Inflammatory macrophage treated with lipopolysaccharide for 4 hours (primary cell): Measurements from ENCODE around the gene GNB1.

Experiments used
- DNase-seq: peaks from one replicate; pipeline ENCODE4 v3.0.0-alpha.2; 2020

GNB1 gene

DNA sequence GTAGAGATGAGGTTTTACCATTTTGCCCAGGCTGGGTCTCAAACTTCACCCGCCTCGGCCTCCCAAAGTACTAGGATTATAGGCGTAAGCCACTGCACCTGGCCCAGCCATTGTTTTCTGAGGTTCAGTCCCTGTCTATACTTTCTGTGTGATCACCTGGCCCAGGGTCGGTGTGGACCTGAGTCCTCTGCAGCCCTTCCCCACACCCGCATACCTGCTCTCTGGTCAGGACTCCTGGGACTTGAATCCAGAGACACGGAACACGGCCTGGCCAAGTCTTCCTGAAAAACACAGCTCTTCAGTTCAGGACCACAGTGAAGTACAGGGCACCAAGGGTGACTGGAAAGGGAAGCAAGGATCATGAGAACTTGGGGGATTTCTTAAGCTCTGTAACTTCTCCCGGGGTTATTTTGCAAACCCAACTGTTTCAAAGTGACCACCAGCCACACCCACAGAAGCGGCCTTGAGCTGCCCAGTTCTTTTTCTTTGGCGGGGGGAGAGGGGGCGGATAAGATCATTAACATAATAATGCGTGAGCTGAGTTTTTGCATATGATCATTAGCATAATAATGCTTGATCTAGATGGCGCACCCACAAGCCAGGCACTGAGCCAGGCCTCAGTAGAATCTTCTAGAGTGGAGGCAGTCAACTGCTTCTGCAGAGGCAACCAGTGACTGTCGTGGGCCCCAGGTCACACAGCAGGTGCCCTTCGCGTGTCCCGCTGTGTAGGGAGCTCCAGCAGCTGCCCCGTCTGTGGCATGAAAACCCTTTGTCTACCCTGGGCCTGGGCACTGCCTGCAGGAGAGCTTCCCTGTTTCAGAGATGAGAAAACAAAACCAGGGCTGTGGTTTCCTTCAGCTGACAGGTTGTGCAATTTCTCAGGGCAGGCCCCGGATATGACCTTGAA, 110.9 kb downstream of the GNB1 start:
- peak; percentile 97 for DNase-seq

DNA sequence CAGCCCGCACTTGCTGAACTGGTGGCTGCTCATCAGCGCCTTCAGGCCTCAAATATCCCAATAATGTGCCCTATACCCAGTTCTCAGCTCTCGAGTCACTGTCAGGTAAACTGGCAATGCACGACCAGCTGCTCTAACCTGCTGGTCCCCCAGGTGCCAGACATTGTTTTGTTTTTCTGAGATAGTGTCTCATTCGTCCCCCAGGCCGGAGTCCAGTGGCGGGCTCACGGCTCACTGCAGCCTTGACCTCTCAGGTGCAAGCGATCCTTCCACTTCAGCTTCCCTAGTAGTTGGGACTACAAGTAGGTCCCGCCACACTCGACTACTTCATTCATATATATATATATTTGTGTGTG, 111.6 kb downstream of the GNB1 start:
- no peak for DNase-seq

- peak; percentile 95 for DNase-seq
Measured at GRCh38 chr1:1778663-1779319, 112.1 kb downstream of the GNB1 start.

GRCh38 chr1:1777950-1778662, 112.8 kb downstream of the GNB1 start, which contains the start of gene NADK:
Gene NADK (minus strand): TSS chr1:1778470. CDS start chr1:1765406, 13,064 bp downstream.
- DNase-seq: peak; percentile 81

- DNase-seq: no peak
Measured at GRCh38 chr1:1777583-1777899, 113.3 kb downstream of the GNB1 start.

DNA sequence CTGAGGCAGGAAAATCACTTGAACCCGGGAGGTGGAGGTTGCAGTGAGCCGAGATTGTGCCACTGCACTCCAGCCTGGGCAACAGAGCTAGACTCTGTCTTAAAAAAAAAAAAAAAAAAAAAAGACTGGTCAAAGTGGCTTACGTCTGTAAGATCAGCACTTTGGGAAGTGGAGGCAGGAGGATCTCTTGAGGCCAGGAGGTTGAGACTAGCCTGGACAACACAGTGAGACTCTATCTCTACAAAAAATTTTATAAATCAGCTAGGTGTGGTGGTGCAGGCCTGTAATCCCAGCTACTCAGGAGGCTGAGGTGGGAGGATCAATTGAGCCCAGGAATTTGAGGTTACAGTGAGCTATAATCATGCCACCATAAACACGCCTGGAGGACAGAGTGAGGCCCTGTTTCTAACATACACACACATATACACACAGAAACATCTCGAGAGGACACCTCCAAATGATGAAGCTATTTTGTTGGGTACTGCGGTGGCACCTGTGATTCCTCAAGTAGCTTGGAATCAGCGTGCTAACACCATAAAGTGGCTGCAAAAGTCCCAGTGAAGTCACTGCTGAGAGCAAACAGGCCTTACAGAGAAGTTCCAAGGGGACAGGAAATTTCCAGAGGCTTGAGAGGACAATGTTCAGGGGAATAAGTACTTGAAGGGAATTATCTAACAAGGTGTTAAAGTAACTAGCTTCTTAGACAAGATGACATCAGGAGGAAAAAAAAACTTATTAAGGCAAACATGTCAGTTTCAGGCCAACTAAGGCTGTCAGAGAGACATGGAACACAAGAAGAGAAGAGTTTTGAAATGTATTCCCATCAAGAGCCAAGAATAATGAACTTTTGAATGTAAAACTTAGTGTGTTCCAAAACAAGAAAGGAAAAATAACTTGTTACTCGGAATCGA, 114.0 kb downstream of the GNB1 start:
- DNase-seq: no peak

GRCh38 chr1:1775327-1776226, 115.3 kb downstream of the GNB1 start:
- DNase-seq: peak; percentile 46

- DNase-seq: no peak
Measured at GRCh38 chr1:1773874-1774273, 117.0 kb downstream of the GNB1 start.

DNA sequence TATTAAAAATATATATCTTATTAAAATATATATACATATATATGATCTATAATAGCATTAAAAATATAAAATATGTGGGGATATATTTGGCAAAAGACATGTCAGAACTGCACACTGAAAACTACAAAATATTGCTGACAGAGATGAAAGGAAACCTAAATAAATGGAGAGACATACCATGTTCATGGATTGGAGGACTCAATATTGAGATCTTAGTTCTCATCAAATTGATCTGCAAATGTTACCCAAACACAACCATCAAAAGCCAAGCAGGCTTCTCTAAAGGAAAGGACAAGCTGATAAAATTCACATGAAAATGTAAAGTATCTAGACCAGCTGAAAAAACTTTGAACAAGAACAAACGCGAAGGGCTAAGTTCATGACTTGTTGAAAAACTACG, 119.8 kb downstream of the GNB1 start:
- no peak for DNase-seq

DNA sequence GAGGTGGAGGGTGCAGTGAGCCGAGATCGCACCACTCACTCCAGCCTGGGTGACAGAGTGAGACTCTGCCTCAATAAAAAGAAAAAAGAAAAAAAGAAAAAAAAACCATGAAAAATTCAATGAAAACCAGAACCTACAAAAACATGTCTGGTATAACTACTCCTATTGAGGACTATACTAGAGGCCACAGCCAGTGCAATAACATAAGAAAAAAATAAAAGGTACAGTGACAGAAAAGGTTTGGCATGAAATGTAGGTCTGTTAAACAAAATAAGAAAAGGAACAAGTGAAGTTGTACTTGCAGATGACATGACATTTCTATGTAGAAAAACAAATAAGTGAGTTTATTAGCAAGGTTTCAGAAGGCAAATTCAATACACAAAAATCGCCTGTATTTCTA, 120.8 kb downstream of the GNB1 start:
- no peak for DNase-seq

GRCh38 chr1:1768249-1768992, 122.5 kb downstream of the GNB1 start:
- DNase-seq: no peak

- DNase-seq: no peak
Measured at GRCh38 chr1:1764876-1765470, 125.9 kb downstream of the GNB1 start.

GRCh38 chr1:1763657-1764621, 126.9 kb downstream of the GNB1 start:
- peak; percentile 90 for DNase-seq

DNA sequence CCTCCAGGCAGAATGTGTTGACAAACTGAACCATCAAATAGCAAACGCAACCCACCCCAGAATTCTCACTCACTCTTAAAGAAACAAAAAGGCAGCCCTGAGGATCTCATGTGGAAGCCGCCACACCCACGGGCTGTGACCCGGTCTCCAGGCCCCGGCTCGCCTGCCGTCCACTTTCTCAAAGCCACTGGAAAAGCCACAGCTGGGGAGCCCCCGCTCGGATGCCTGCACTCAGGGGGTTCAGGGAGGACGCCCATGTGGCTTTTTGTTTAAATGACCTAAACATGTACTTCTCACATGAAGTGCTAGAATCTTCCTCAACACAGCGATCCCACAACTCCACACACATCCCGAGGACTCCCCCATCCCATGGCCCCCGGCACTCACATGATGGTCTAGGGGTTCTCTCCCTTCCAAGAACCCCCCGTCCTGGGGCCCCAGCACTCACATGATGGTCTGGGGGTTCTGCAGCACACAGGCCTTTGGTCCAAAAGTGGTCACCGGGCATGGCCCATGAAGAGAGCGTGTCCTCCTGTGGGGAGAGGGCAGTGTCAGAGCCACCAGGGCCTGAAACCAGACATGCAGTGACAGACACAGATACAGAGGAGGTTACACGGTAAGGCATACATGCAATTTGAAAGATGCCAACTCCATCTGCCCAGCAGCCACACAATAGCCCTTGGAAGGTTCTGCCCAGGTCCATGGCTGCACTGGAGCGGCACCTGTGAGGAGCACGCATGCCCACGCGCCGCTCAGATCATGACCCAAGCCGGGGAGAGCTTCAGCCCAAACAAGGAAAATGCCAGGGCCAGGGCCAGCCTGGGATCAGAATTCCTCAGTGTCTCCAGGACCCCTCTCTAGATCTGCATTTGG, 129.1 kb downstream of the GNB1 start:
- no peak for DNase-seq

DNA sequence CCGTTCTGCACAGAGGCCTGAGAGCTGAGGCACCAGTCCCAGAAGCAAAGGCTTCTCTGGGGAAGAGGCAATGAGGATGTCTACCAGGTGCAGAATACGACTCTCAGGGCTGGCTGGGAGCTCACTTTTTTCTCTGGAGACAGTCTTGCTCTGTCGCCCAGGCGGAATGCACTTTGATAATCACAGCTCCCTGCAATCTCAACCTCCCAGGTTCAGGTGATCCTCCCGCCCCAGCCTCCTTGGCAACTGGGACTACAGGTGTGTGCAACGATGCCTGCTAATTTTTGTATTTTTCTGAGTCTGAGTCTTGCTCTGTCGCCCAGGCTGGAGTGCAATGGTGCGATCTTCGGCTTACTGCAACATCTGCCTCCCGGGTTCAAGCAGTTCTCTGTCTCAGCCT, 130.2 kb downstream of the GNB1 start:
- DNase-seq: no peak

GRCh38 chr1:1760345-1760650, 130.6 kb downstream of the GNB1 start:
- no peak for DNase-seq

DNA sequence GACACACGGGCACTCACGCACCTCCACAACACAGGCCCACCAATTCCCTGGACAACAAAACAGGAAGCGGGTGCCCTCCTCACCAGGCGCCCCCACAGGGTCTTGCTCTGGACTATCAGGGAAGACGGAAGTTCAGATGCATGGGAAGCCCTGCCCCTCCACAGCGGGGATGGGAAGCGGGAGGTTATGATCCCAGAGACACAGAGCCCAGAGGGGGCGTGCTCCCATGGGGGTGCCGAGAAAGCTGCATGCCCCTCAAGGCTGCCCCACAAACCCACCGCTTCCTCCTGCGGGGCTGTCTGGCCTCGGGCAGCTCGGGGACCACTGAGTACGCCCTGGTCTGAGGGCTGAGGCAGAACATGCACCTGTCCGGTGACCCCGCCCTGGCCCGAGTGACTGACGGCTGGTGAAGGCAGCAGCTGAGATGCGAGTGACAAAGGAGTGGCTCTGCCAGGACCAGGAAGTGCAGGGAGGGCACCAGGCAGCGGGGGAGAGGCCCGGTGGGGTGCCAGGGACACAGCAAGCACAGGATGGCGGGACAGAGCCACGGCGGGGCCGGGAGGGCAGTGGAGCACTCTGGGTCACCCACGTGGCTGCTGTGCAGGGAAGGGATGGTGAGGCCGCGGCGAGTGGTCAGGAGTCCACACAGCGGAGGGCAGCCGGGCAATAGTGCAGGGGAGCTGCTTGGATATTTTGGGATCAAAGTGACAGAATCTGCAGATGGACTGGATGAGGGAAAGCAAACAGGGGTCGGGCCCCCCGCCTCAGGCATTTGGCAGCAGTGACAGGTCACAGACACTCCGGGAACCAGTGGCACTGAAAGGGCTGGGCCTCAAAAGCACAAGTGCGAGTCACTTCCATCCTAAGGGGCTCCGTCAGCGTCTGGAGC, 131.2 kb downstream of the GNB1 start:
- no peak for DNase-seq
